ENCODE data around the gene SUSD1. TPM values are rescaled to one million over a fixed set of nuclear protein-coding genes. Genes with fewer than 3 reads are reported as not detected.

Gene SUSD1
- total and polyA plus RNA-seq, 2 of the 13 experiments (the other 11 are each of a cell fraction or from before 2014, with no cell fraction given) = 25.9 to 32.3 TPM

DNA sequence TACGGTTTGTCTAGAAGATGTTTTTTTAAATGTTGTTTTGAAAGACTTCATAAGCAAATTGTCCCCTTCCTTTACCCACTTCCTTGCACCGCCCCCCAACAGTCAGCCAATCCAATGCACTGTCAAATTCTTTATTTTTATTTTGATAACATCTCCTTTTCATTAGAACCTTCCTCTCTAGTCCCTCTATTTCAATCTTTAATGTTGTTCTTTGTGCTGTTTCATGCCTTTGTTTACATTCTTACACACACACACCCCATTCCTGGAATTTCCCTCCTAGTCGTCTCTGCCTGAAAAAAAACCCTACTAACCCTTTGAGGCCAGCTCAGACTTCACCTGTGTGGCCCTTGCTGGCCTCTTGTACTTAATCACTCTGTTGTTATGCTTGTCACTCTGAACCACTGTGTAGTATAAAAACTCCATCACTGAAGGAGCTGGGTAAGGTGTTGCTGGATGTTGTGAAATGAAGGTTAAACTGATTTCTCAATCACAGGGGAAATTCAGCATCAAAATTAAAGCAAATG is 145.1 kb downstream of the SUSD1 start (continued):
- TF ChIP-seq TEAD3 (CRISPR knock-in tag; optimal IDR thresholded peaks at IDR 0.05; ENCODE audit: borderline replicate concordance) (peak; percentile 72), SOX6 (IDR thresholded peaks at IDR 0.05) (no peak), SOX6 (CRISPR knock-in tag; IDR thresholded peaks at IDR 0.05) (peak; percentile 19; the same call in 1 of the 2 replicates), CEBPB (IDR thresholded peaks at IDR 0.05; ENCODE audit: borderline replicate concordance, low read depth, low read length) (peak; percentile 25; the same call in 1 of the 2 replicates), HMG20A (CRISPR knock-in tag; IDR thresholded peaks at IDR 0.05; ENCODE audit: borderline replicate concordance) (peak; percentile 24; the same call in 1 of the 2 replicates), MIER3 (CRISPR knock-in tag; IDR thresholded peaks at IDR 0.05; ENCODE audit: borderline replicate concordance) (no peak)
- TF ChIP-seq, protein P1, sequence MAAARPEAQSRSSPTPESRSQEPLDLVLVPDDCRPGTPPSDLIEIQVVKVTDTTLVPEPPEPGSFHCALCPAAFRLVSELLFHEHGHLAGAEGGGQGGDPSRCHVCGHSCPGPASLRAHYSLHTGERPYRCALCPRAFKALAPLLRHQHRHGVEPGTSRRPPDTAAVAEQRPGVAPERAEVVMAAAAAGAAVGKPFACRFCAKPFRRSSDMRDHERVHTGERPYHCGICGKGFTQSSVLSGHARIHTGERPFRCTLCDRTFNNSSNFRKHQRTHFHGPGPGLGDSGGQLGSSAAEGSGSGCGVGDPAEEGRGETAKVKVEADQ (CRISPR knock-in tag; IDR thresholded peaks at IDR 0.05; ENCODE audit: borderline replicate concordance) = no peak
- TF ChIP-seq, protein P2, sequence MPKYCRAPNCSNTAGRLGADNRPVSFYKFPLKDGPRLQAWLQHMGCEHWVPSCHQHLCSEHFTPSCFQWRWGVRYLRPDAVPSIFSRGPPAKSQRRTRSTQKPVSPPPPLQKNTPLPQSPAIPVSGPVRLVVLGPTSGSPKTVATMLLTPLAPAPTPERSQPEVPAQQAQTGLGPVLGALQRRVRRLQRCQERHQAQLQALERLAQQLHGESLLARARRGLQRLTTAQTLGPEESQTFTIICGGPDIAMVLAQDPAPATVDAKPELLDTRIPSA (CRISPR knock-in tag; IDR thresholded peaks at IDR 0.05; ENCODE audit: borderline replicate concordance) = no peak

DNA sequence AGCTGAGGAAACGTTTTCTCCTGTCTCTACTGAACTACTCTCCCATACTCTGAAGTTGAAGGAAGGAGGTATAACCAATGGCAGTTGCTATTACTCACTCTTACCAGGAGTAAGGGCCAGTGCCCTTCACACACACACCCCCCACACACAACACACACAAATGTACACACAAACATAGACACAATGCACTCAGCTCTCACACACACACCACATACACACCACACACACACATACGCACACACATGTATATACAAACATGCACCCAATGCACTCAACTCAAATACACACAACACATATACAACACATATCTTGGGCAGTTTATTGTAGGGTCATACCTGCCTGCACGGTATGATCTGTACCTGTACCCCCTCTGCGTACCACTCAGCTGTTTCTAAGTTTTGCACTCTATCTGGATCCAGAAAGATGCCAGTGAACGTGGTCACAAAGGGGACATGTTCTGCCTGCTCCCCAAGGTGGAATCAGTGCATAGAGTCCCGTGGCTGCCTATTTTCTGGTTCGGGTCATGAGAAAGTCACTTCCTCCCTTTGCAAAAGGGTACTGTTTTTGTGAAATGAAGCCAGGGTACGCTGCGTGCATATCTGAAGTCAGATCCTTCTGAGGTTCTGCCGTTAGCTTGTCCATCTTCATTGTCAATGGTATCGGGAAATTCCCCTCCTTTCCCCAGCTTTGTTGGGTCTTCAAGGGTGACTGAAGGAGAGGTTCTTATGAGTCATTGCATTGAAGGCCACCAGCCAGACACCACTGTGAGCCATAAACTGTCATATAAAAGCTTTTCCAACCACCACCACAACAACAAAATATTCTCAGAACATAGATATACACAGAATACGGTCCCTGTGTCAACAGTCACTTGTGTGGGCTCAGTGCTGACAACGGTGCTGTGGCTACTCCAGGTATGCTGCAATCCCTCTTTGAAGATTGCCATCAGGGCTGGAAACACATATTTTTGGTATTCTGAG is 146.6 kb downstream of the SUSD1 start:
- FAIRE-seq (no peak), ATAC-seq (no peak), DNase-seq (ENCODE audit: low spot score) (no peak)
- Histone ChIP-seq H3K4me3 (replicated peaks in 1 of 3; ENCODE audit: insufficient read depth in 1 of 3, low read depth in 2 of 3, low read length in 3 of 3) (no peak overlapping the region), H3K27me3 (ENCODE audit: control insufficient read depth in 1 of 2, insufficient read depth in 2 of 2, low read length in 2 of 2) (no peaks in the 10 kb centered on the region), H4K20me1 (ENCODE audit: insufficient read depth, low read length) (no peaks in the 10 kb centered on the region; the same call in 1 of the 2 replicates), H2AFZ (ENCODE audit: low read length) (no peak overlapping the region), H3K36me3 (replicated peaks in 1 of 2; ENCODE audit: control insufficient read depth in 1 of 2, insufficient read depth in 2 of 2, low read length in 2 of 2) (no peaks in the 10 kb centered on the region), H3K27ac (ENCODE audit: extremely low read length, insufficient read depth, low read length) (no peak overlapping the region), H3K79me2 (ENCODE audit: insufficient read depth, low read length) (no peaks in the 10 kb centered on the region), H3K4me2 (ENCODE audit: low read depth, low read length) (no peak overlapping the region), H3K9ac (ENCODE audit: insufficient read depth, low read depth, low read length) (no peak overlapping the region), H3K9me3 (ENCODE audit: low read length) (no peaks in the 10 kb centered on the region), H3K4me1 (ENCODE audit: insufficient read depth, low read length) (peaks cover 17% of the 10 kb centered on the region)
- TF ChIP-seq CENPX (CRISPR knock-in tag; IDR thresholded peaks at IDR 0.05) (no peak), ISL2 (CRISPR knock-in tag; IDR thresholded peaks at IDR 0.05) (no peak), HES4 (CRISPR knock-in tag; IDR thresholded peaks at IDR 0.05; ENCODE audit: borderline replicate concordance) (no peak)
- in situ Hi-C loops (cut with HindIII; ENCODE audit: extremely low pct_ligation_motif_present, low pct_unique_long_range_greater_than_20kb) = no loop called here
- CTCF ChIA-PET (ENCODE audit: low intra/inter-chr PET ratio, low total read pairs) = no interaction called here
- WGBS (ENCODE audit: low lambda C conversion rate) = 88% methylated on average over 13 of the region's 13 CpGs
- POLR2A ChIA-PET = interaction anchor here (0.6 kb wide), 1 partner anchor 11 kb away, joined by 3 read pairs; no protein-coding TSS in a partner anchor
- intact Hi-C loops (cut with micrococcal nuclease; ENCODE audit: unreplicated experiment) = no loop called here
- no TSS peak for BruUV-seq (replicated peaks)

All from HepG2 (cell line).